ENCODE data around the gene RAE1.
"Not testable (repeated sequence)": the region's sequence is repeated elsewhere in the genome, so short reads cannot be mapped to it uniquely, and the experiment has no call there.

Gene RAE1

GRCh38 chr20:57415771-57416170 lies 64.7 kb downstream of the RAE1 start:
- DNase-seq (ENCODE audit: low read depth): no peak

- DNase-seq (ENCODE audit: low read depth): no peak
These were observed 65.4 kb downstream of the RAE1 start for GRCh38 chr20:57416296-57417022.

DNA sequence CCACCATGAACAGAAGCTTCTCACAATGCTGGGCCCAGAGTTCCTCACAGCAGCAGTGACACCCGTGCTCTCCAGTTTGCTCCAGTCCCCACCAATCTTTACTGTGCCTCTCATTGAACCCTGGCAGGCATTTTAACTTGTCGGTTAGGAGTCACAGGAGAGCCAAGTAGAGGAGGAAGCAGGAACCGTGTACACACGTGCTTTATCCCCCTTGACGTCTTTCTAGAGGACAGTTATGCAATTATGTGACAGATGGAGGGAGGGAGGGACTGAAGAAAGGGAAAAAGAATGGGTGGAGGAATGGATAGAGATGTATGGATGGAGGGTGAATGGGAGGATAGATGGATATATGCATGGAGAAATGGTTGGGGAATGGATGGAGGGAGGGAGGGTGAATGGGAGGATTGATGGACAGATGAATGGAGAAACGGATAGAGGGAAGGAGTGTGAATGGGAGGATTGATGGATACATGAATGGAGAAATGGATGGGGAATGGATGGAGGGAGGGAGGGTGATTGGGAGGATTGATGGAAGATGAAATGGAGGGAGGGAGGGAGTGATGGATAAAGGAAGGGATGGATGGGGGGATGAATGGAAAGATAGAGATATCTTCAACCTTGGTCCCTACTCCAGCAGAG lies 66.1 kb downstream of the RAE1 start:
- no peak for DNase-seq (ENCODE audit: low read depth)

- DNase-seq (ENCODE audit: low read depth): no peak
These were observed 67.0 kb downstream of the RAE1 start for GRCh38 chr20:57417830-57418780.

- not testable (repeated sequence) for DNase-seq (ENCODE audit: low read depth)
These were observed 68.4 kb downstream of the RAE1 start for GRCh38 chr20:57419479-57419878.

- no peak for DNase-seq (ENCODE audit: low read depth)
These were observed 69.7 kb downstream of the RAE1 start for GRCh38 chr20:57420571-57421252.

DNA sequence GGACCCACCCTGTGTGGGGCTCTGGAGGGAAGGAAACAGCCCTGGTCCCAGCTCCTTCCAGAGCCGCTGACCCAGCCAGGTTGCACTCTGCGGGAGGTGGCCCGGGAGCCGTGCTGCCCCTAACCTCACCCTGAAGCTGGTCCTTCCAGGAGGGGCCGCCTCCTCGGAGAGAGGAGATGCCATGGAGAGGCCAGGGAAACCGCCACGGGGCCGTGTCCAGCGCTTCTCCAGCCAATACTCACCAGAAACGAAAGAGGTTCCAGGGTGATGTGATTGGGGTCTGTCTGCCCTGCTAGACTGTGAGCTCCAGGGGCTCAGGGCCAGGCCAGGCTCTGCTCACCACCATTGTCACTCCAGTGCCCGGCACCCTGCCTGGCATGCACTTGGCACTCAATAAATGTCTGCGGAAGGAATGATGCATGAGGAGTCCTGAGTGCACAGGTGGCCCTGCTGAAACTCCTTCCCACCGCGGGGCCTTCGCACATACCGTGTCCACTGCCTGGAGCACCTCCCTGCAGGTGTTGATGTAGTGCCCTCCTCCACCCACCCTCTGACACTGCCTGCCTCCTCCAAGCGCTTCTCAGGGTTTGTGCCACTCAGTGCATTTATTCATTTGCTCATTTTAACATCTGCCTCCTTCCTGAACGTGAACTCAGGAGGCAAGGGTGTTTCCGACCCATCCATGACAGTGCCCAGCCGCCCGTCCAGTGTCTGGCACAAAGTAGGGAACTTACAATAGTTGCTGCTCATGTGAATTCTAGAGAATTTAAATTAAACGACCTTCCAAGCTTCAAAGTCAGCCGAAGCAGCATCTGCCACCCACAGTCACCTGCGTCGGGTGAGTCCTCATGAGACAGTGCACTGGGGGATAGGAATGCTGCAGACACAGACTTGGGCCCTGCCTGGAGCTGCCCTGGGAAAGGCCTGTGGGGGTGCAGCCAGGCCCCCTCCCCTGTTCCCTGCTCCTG lies 70.5 kb downstream of the RAE1 start:
- no peak for DNase-seq (ENCODE audit: low read depth)

GRCh38 chr20:57422254-57422653 lies 71.2 kb downstream of the RAE1 start:
- DNase-seq (ENCODE audit: low read depth): no peak

- no peak for DNase-seq (ENCODE audit: low read depth)
These were observed 74.3 kb downstream of the RAE1 start for GRCh38 chr20:57425150-57426013.

GRCh38 chr20:57426271-57426689 lies 75.2 kb downstream of the RAE1 start:
- DNase-seq (ENCODE audit: low read depth): no peak

DNA sequence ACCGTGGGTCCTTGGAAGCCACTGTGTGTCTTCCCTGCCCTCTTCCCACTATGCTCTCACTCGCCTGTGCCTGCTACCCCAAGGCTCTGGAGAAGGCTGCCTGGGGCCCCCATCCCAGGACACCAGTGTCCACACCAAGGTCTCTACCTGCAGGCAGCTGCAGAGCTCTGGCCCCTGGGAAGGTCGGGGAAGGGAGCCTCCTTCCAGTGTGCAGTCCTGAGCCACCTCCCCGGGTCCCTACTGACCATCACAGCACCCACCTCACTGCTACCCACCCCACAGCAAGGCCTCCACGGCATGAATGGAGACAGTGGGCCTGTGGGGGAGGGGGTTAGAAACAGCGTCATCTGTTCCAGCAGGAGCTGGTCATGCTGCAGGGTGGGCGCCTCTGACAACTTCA lies 75.8 kb downstream of the RAE1 start:
- DNase-seq (ENCODE audit: low read depth): no peak

GRCh38 chr20:57428324-57429158 lies 77.5 kb downstream of the RAE1 start:
- no peak for DNase-seq (ENCODE audit: low read depth)
